ENCODE measurements around the gene PURA.

Gene PURA

DNA sequence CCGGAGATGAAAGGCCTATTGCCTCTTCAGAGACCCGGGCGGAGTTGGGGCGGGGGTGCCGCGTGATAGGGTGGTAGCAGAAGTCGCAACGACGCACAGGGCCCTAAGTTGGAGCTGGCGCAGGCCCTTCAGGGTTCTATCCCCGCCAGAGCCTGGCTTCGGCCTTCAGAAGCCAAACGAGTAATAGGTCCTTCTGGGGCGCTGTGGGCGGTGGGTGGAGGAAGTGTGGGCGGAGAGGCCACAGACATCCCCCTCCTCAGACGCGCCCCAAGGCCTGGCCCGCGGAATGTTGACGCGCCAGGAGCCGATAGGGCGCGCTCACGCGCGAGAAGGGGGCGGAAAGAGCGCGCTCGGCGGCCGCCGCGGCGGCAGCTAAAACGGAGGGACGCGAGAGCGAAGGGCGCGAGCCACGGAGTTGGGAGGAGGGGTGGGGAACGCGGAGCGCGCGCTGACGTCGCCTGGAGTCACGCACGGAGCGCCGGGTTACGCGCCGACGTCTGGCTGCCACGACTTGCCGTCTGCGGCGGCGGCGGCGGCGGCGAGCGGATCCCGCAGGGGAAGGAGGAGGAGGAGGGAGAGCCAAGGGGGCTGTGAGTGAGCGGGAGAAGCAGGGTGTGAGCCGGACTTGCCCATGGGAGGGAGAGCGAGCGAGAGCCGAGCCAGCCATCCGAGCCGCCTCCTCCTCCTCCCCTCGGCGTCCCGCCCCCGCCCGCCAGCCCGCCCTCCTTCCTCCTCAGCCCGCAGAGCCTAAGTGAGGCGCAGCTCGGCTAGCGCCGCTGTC, 6.4 kb upstream of the PURA start (continued):
- TF ChIP-seq, protein P1, sequence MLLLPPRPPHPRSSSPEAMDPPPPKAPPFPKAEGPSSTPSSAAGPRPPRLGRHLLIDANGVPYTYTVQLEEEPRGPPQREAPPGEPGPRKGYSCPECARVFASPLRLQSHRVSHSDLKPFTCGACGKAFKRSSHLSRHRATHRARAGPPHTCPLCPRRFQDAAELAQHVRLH (tag by site-specific recombination; IDR thresholded peaks at IDR 0.05) = peak; percentile 8; the same call in 1 of the 2 replicates
- TF ChIP-seq ZNF561 (tag by site-specific recombination; IDR thresholded peaks at IDR 0.05; ENCODE audit: borderline replicate concordance) (peak; percentile 90), REPIN1 (tag by site-specific recombination; IDR thresholded peaks at IDR 0.05; ENCODE audit: low read depth) (no peak), ZNF596 (tag by site-specific recombination; IDR thresholded peaks at IDR 0.05) (no peak), SCRT1 (tag by site-specific recombination; IDR thresholded peaks at IDR 0.05; ENCODE audit: borderline replicate concordance) (no peak), ZNF302 (tag by site-specific recombination; IDR thresholded peaks at IDR 0.05; ENCODE audit: low read depth) (no peak), ZFHX2 (tag by site-specific recombination; conservative IDR thresholded peaks at IDR 0.05) (peak; percentile 96), ZNF843 (tag by site-specific recombination; IDR thresholded peaks at IDR 0.05) (peak; percentile 66; the same call in 1 of the 2 replicates), ZFP69B (tag by site-specific recombination; IDR thresholded peaks at IDR 0.05) (no peak; the same call in 1 of the 2 replicates), ZNF138 (tag by site-specific recombination; IDR thresholded peaks at IDR 0.05; ENCODE audit: borderline replicate concordance) (no peak), ZNF791 (tag by site-specific recombination; IDR thresholded peaks at IDR 0.05) (no peak; the same call in 1 of the 2 replicates), ZNF514 (tag by site-specific recombination; IDR thresholded peaks at IDR 0.05) (no peak), ZNF623 (tag by site-specific recombination; IDR thresholded peaks at IDR 0.05) (0 out of 2 replicates have a peak, but pooled peaks have one; percentile 4), ZEB2 (tag by site-specific recombination; IDR thresholded peaks at IDR 0.05) (peak; percentile 78), ZNF221 (tag by site-specific recombination; IDR thresholded peaks at IDR 0.05; ENCODE audit: borderline replicate concordance) (no peak), ZNF114 (tag by site-specific recombination; IDR thresholded peaks at IDR 0.05) (no peak), ZNF776 (tag by site-specific recombination; IDR thresholded peaks at IDR 0.05; ENCODE audit: borderline replicate concordance) (no peak), ZNF394 (tag by site-specific recombination; IDR thresholded peaks at IDR 0.05; ENCODE audit: borderline replicate concordance) (peak; percentile 46; the same call in 1 of the 2 replicates), BCL11B (tag by site-specific recombination; IDR thresholded peaks at IDR 0.05; ENCODE audit: low read depth) (no peak; the same call in 1 of the 2 replicates), KLF1 (tag by site-specific recombination; IDR thresholded peaks at IDR 0.05) (peak; percentile 69), ZNF626 (tag by site-specific recombination; IDR thresholded peaks at IDR 0.05) (no peak), ZBTB20 (tag by site-specific recombination; IDR thresholded peaks at IDR 0.05) (peak; percentile 89), ZBTB11 (tag by site-specific recombination; conservative IDR thresholded peaks at IDR 0.05; ENCODE audit: low read depth) (peak; percentile 38; the same call in 1 of the 2 replicates), ZNF155 (tag by site-specific recombination; IDR thresholded peaks at IDR 0.05) (no peak), TRIM28 (IDR thresholded peaks at IDR 0.05; ENCODE audit: borderline replicate concordance, low read length) (no peak), ZNF621 (tag by site-specific recombination; IDR thresholded peaks at IDR 0.05) (no peak), ZNF214 (tag by site-specific recombination; IDR thresholded peaks at IDR 0.05; ENCODE audit: borderline replicate concordance) (no peak), ZNF146 (tag by site-specific recombination; IDR thresholded peaks at IDR 0.05) (0 out of 2 replicates have a peak, but pooled peaks have one; percentile 26), ZNF121 (tag by site-specific recombination; IDR thresholded peaks at IDR 0.05) (no peak), ZNF354C (tag by site-specific recombination; IDR thresholded peaks at IDR 0.05; ENCODE audit: borderline replicate concordance, low read depth) (no peak), ZBTB21 (tag by site-specific recombination; IDR thresholded peaks at IDR 0.05) (peak; percentile 51), ZNF169 (tag by site-specific recombination; IDR thresholded peaks at IDR 0.05) (0 out of 2 replicates have a peak, but pooled peaks have one; percentile 24), ZNF266 (tag by site-specific recombination; IDR thresholded peaks at IDR 0.05; ENCODE audit: low read depth) (0 out of 2 replicates have a peak, but pooled peaks have one; percentile 9), ZFP37 (tag by site-specific recombination; IDR thresholded peaks at IDR 0.05) (peak; percentile 68), ZNF366 (tag by site-specific recombination; conservative IDR thresholded peaks at IDR 0.05) (peak; percentile 92), OVOL3 (tag by site-specific recombination; IDR thresholded peaks at IDR 0.05) (no peak), ZNF548 (tag by site-specific recombination; IDR thresholded peaks at IDR 0.05) (no peak)
- TF ChIP-seq, protein P2, sequence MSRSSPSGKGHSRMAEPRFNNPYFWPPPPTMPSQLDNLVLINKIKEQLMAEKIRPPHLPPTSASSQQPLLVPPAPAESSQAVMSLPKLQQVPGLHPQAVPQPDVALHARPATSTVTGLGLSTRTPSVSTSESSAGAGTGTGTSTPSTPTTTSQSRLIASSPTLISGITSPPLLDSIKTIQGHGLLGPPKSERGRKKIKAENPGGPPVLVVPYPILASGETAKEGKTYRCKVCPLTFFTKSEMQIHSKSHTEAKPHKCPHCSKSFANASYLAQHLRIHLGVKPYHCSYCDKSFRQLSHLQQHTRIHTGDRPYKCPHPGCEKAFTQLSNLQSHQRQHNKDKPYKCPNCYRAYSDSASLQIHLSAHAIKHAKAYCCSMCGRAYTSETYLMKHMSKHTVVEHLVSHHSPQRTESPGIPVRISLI (tag by site-specific recombination; IDR thresholded peaks at IDR 0.05) = no peak
